ENCODE data around the gene LRRFIP2. TPM values are rescaled to one million over a fixed set of nuclear protein-coding genes. Genes with fewer than 3 reads are reported as not detected.
"Not testable (repeated sequence)": the region's sequence is repeated elsewhere in the genome, so short reads cannot be mapped to it uniquely, and the experiment has no call there.

LRRFIP2 gene
- total and polyA plus RNA-seq, 2 donors (not counting 1 experiment from before 2014, with no cell fraction given), result 8.6 to 49.2 TPM

DNA sequence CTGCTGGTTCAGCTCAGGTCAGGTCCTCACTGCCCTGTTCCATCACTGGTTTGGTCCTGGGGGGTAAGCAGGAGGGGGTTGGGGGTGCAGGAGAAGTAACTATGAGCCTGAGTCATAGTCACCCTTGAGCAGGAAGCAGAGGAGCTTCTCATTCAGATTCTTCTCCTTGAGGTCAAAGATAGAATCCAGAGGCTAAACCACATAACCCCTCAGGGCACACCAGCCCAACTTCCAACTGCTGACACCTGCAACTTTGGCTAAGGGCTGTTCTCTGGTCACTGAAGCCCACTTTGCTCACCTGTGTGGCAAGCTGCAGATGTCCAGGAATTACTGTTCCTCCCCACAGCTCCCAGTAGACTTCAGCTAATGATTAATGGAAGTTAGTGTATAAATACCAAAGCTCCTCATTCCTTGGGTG is 48.8 kb upstream of the LRRFIP2 start:
- Mint-ChIP-seq H3K27me3 (peaks cover 11% of the 10 kb centered on the region), H3K4me1 (no peaks in the 10 kb centered on the region), H3K9me3 (ENCODE audit: insufficient read depth) (no peaks in the 10 kb centered on the region), H3K4me3 (no peak overlapping the region), H3K27ac (no peak overlapping the region)
- TF ChIP-seq, protein P1, sequence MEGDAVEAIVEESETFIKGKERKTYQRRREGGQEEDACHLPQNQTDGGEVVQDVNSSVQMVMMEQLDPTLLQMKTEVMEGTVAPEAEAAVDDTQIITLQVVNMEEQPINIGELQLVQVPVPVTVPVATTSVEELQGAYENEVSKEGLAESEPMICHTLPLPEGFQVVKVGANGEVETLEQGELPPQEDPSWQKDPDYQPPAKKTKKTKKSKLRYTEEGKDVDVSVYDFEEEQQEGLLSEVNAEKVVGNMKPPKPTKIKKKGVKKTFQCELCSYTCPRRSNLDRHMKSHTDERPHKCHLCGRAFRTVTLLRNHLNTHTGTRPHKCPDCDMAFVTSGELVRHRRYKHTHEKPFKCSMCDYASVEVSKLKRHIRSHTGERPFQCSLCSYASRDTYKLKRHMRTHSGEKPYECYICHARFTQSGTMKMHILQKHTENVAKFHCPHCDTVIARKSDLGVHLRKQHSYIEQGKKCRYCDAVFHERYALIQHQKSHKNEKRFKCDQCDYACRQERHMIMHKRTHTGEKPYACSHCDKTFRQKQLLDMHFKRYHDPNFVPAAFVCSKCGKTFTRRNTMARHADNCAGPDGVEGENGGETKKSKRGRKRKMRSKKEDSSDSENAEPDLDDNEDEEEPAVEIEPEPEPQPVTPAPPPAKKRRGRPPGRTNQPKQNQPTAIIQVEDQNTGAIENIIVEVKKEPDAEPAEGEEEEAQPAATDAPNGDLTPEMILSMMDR (IDR thresholded peaks at IDR 0.05), result no peak
- no peak for TF ChIP-seq EZH2 (IDR thresholded peaks at IDR 0.05; ENCODE audit: borderline replicate concordance, insufficient read depth, low read depth, low read length, poor library complexity, severe bottlenecking)
- Histone ChIP-seq H3K4me3 (ENCODE audit: control extremely low read depth in 1 of 5, extremely low read depth in 1 of 5, insufficient read depth in 1 of 5, low read depth in 2 of 5, low read length in 4 of 5) (no peak overlapping the region), H3K9me3 (ENCODE audit: control extremely low read depth in 1 of 3, control insufficient read depth in 2 of 3, insufficient read depth in 1 of 3, low read length in 2 of 3) (no peaks in the 10 kb centered on the region), H4K20me1 (ENCODE audit: control insufficient read depth, insufficient read depth, low read length, poor library complexity, severe bottlenecking) (no peaks in the 10 kb centered on the region), H2AFZ (ENCODE audit: insufficient read depth, low read depth, low read length, poor library complexity, severe bottlenecking) (no peak overlapping the region), H3K36me3 (replicated peaks in 1 of 2; ENCODE audit: control extremely low read depth in 1 of 2, control insufficient read depth in 1 of 2, extremely low read depth in 1 of 2, insufficient read depth in 2 of 2, low read length in 1 of 2) (no peaks in the 10 kb centered on the region), H3K4me2 (replicated peaks; ENCODE audit: low read depth, low read length, poor library complexity, severe bottlenecking) (no peak overlapping the region), H3K79me2 (ENCODE audit: control insufficient read depth, insufficient read depth, low read length) (no peaks in the 10 kb centered on the region), H3K27me3 (replicated peaks in 1 of 4; ENCODE audit: control extremely low read depth in 1 of 4, control insufficient read depth in 3 of 4, insufficient read depth in 4 of 4, low read length in 3 of 4) (no peaks in the 10 kb centered on the region), H3K4me1 (ENCODE audit: control insufficient read depth in 2 of 2, insufficient read depth in 2 of 2, low read length in 2 of 2) (no peaks in the 10 kb centered on the region), H3K9ac (ENCODE audit: low read length) (no peak overlapping the region), H3K27ac (ENCODE audit: low read length in 2 of 2) (no peak overlapping the region)
- intact Hi-C loops (cut with micrococcal nuclease), result no loop called here
- DNase-seq, result no peak
- ATAC-seq (ENCODE audit: low read depth), result no peak
- ChIA-PET POLR2A (no interaction called here), CTCF (interaction anchor here (0.7 kb wide), 1 partner anchor 77 kb away, joined by 4 read pairs; no protein-coding TSS in a partner anchor)

- H3K27ac Mint-ChIP-seq; H4K20me1 ChIP-seq (ENCODE audit: control insufficient read depth, insufficient read depth, low read length, poor library complexity, severe bottlenecking); H3K4me1 Mint-ChIP-seq; H3K4me3 ChIP-seq (ENCODE audit: control extremely low read depth in 1 of 5, extremely low read depth in 1 of 5, insufficient read depth in 1 of 5, low read depth in 2 of 5, low read length in 4 of 5); H3K27ac ChIP-seq (ENCODE audit: low read length in 2 of 2); H3K79me2 ChIP-seq (ENCODE audit: control insufficient read depth, insufficient read depth, low read length); H3K36me3 ChIP-seq (replicated peaks in 1 of 2; ENCODE audit: control extremely low read depth in 1 of 2, control insufficient read depth in 1 of 2, extremely low read depth in 1 of 2, insufficient read depth in 2 of 2, low read length in 1 of 2); H3K4me3 Mint-ChIP-seq; POLR2A ChIA-PET; H3K4me1 ChIP-seq (ENCODE audit: control insufficient read depth in 2 of 2, insufficient read depth in 2 of 2, low read length in 2 of 2); DNase-seq; H3K9me3 ChIP-seq (ENCODE audit: control extremely low read depth in 1 of 3, control insufficient read depth in 2 of 3, insufficient read depth in 1 of 3, low read length in 2 of 3); H3K4me2 ChIP-seq (replicated peaks; ENCODE audit: low read depth, low read length, poor library complexity, severe bottlenecking); H3K9ac ChIP-seq (ENCODE audit: low read length); H3K27me3 Mint-ChIP-seq; H2AFZ ChIP-seq (ENCODE audit: insufficient read depth, low read depth, low read length, poor library complexity, severe bottlenecking); intact Hi-C loops (cut with micrococcal nuclease); H3K27me3 ChIP-seq (replicated peaks in 1 of 4; ENCODE audit: control extremely low read depth in 1 of 4, control insufficient read depth in 3 of 4, insufficient read depth in 4 of 4, low read length in 3 of 4); ATAC-seq (ENCODE audit: low read depth); H3K9me3 Mint-ChIP-seq (ENCODE audit: insufficient read depth): not testable (repeated sequence)
- WGBS (ENCODE audit: insufficient coverage), result no CpG with 5 or more reads among the region's 2 CpGs
- CTCF ChIA-PET, result interaction anchor here (0.7 to 1.1 kb wide), 2 partner anchors 9 to 78 kb away, joined by 4 to 5 read pairs; no protein-coding TSS in a partner anchor
Observed at GRCh38 chr3:37222542-37222941, 48.2 kb upstream of the LRRFIP2 start.

All from B cell (primary cell).